Measurements from ENCODE around the gene PDGFC.
"Not testable (repeated sequence)": the region's sequence is repeated elsewhere in the genome, so short reads cannot be mapped to it uniquely, and the experiment has no call there.

PDGFC gene

DNA sequence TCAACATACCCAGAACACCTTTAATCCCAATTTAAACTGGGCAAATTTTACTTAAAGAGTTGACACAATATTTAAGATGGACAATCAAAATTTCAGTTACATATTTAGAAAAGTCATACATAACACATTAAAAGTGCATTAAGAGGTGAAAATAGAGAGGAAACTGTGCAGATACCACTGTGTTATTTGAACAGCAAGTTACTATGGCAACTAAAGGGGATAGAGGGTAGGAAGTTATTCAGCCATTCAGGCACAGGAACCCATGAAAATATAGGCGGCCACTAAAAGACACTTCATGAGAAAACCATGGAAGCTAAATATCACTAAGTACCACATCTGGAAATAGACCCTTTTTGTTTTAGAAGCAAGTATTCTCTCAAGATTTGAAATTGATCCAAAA lies 75.1 kb downstream of the PDGFC start:
- no peak for DNase-seq

DNA sequence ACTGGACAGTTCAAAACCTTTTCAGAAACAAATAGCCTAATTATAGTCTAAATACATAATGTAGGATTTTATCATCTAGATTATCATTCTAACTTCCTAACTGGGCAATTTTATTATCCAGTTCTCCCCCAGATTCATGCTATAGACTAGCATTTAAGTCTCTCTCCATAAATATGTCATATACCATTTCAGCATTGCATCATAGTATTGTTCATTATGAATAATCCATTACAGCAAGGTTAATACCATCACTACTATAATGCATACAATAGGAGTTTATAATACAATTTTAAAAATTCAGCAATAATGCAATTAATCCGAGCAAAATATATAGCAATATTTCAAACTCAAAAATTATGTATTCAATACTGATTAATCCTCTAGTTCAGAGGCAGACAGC lies 77.4 kb downstream of the PDGFC start:
- DNase-seq: no peak

- no peak for DNase-seq
Measured at GRCh38 chr4:156892805-156893204, 78.8 kb downstream of the PDGFC start.

- DNase-seq: no peak
Measured at GRCh38 chr4:156889616-156890594, 81.7 kb downstream of the PDGFC start.

- DNase-seq: no peak
Measured at GRCh38 chr4:156888762-156889161, 82.8 kb downstream of the PDGFC start.

- DNase-seq: no peak
Measured at GRCh38 chr4:156886481-156886880, 85.1 kb downstream of the PDGFC start.

- no peak for DNase-seq
Measured at GRCh38 chr4:156885374-156885773, 86.2 kb downstream of the PDGFC start.

DNA sequence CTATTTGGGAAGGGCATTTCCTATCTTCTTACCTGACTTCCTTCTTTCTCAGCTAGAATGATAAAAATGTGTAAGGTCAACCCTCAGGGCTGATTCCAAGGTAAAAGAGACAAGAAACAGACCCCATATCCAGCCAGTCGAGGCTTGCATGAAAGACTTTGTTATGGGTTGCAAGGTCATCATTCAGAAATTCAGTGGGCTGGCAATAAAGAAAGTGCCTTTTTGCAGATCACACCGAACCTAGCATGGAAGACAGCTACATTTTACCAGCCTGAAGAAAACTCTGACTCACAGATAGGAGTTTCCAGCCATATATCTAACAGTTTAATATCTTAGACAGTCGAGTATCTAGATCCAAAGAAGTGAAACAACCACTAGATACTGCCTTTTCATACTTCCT lies 87.4 kb downstream of the PDGFC start:
- no peak for DNase-seq

GRCh38 chr4:156875704-156876103 lies 95.9 kb downstream of the PDGFC start:
- no peak for DNase-seq

DNA sequence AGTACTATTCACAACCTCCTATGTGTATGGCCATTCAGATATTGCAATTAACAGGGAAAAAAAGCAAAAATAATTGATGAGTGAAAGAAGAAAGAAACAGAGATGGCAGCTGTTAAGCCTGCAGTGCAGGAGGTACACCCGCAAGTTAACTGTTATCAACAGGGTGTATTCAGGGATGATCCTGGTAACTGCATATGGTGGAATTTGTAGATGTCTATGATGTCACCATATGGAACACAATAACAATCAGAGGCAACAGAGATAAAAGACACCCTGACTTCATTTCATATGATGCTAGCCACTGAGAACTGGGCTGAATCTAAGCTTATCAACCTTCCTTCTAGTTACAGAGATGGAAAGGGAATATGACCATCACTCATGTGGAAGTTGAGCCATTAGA lies 96.5 kb downstream of the PDGFC start:
- no peak for DNase-seq

DNA sequence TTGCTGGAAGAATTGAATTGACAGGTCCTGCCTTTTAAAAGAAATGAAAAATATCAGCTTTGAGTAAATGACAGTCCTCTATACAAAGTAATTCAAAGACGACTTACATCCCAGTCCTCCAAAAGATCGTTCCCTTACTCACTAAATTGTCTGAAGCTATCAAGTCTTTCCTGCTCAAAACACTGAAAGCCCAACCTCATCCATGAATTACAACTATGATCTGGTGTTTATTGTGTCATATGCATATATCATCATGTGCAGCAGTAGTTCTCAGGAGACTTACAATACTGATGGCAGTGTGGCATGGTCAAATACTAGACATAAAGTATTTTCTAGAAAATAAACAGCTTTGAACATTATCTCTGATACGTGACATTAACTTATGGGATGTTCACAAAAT lies 97.8 kb downstream of the PDGFC start:
- no peak for DNase-seq

GRCh38 chr4:156870861-156871260 lies 100.7 kb downstream of the PDGFC start:
- DNase-seq: no peak

- DNase-seq: no peak
Measured at GRCh38 chr4:156870131-156870530, 101.5 kb downstream of the PDGFC start.

DNA sequence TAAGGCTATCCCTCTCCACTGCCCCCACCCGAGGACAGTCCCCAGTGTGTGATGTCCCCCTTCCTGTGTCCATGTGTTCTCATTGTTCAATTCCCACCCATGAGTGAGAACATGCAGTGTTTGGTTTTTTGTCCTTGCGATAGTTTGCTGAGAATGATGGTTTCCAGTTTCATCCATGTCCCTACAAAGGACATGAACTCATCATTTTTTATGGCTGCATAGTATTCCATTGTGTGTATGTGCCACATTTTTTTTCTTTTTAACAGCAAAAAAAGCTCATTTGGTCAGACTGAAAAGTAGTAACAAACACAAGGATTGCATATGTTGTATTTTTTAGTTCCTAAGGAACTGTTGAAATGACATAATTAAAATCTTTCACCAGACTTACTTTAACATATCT lies 105.5 kb downstream of the PDGFC start:
- not testable (repeated sequence) for DNase-seq

DNA sequence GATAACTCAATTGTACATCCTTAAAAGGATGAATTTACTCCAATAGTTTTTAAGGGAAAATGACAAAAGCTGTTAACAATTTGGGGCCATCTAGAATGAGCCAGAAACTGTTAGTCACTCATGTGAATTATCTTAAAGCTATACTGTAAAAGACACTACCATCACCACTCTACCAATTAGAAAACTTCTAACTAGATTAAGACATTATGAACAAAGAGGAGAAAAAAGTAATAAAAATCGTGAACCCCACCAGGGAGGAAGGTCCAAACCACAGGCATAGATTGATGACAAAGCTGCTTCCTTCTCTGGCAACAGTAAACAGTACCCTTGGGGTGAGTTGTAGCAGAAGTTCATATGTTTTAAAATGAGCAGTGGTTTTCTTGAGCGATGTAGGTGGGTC lies 106.1 kb downstream of the PDGFC start:
- no peak for DNase-seq

DNA sequence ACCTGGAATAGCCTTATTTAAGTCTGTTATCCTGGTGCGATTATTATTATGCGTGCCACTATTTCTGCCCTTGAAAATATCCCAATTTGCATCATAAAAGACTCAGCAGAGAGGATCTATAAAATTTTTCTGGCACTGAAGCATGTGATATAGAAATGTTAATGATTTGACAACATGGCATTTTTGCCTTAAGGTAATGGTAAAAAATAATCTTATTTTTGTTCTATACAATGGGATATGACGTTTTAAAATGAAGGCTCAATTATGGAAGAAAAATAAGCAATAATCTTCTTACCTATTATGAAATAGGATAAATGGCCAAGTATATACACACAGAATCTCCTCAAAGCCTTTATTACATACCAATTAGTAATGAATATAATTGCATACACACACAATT lies 113.5 kb downstream of the PDGFC start:
- no peak for DNase-seq

DNA sequence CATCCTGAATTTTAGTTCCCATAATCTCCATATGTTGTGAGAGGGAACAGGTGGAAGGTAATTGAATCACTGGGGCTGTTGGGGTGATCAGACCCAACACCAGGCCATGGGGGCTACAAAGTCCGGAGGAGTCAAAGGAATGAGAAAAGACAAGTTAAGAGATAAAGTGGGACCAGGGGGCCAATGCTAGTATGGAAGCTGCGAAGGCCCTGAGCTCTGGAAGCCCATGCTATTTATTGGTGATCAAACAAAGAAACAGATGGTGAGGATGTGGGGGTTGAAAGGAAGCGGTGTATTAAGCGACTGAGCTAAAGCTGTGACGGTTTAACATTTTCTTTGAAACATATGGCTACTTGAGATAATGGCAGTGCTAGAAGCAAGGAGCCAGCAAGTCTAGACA lies 132.8 kb downstream of the PDGFC start:
- DNase-seq: no peak

- no peak for DNase-seq
Measured at GRCh38 chr4:156837625-156838345, 133.8 kb downstream of the PDGFC start.

DNA sequence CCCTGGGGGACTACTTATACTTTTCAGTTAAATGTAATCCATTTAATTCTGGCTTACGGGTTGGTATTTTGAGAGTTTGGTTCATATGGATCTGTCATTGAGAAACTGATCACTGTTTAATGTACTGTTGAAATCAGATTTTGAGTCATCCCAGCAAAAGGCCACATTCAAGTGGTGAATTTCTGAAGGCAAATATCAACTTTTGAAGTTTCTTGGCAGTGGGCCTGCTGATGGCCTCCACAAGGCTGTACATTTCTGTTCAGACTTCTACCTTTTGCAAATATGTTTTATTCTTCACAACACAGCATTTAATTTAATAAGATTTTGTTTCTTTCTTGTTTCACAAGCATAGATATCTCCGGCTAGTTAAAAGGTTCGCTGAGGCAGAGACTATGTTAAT lies 138.7 kb downstream of the PDGFC start:
- DNase-seq: no peak

DNA sequence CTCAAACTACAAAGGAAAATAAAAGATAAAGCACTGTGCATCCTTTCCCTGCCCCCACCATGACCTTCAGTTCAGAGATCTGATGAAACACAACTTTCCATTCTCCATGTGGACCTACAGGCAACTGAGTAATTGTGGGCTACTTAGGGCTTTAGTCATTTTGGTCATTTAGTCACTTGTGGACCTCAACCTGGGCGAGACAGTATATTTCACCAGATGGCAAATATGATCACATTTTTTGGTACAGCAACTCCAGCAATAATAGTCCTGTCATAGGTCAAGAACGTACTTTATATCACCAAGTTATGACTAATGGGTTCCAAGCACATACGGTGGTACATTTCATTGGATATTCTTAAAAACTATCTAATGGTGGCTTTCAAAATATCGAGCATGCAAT lies 141.2 kb downstream of the PDGFC start:
- DNase-seq: no peak

DNA sequence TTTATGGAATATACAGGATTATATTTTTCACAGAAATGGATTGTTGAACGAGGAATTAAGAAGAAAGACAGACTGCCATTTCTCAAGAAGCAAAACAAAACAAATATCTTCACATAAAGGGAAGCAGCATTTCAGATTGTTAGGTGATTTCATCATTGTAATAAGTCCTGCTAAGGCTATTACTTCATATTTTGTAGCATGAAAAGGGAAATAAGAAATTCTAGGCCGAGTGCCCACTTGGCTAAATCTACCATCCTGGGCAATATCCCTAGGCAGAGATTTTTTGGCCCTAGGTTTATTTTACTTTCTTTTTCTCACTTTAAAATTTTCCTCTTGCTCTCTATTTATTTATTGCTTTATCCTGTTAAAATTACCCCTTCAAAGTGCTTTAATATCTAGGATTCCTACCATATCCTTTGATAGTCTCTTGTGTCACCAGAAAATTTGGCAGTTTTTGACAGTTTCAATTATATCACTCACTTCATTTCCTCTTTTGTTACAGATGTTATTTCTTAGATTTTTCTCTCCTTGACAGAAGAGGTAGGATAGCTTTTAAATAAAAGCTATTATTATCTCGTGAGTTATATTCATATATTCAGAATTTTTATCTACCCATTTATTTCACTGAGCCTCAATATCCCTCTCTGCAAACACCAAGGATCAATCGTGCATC lies 142.3 kb downstream of the PDGFC start:
- DNase-seq: no peak

GRCh38 chr4:156827519-156827918 lies 144.1 kb downstream of the PDGFC start:
- DNase-seq: no peak

GRCh38 chr4:156825074-156825473 lies 146.5 kb downstream of the PDGFC start:
- no peak for DNase-seq
